Right atrium auricular region (tissue), 2 donors: Measurements from ENCODE around the gene ETV7. TPM values are rescaled to one million over a fixed set of nuclear protein-coding genes. Genes with fewer than 3 reads are reported as not detected.
A peak's percentile ranks its signal among the peaks of the same experiment; 100 is the strongest.

Experiments
- DNase-seq: peaks from one replicate; pipeline ENCODE4 v3.0.0-alpha.2; 2019; ENCODE audit warnings: low spot score
- H3K27ac ChIP-seq, 2 donors: fragments of 200-600 bp; sonication (generic); 1 replicate in 1 of 2; 2 replicates in 1 of 2; pipeline ENCODE4 v1.5.1; 2016 to 2019
- H3K27me3 ChIP-seq, 2 donors: fragments of 200-600 bp; sonication (generic); one replicate each; pipeline versions ENCODE4 v1.5.1 to v1.6.0; 2017 to 2019
- H3K36me3 ChIP-seq: fragments of 200-600 bp; sonication (generic); one replicate; pipeline ENCODE4 v1.5.1; 2016
- H3K4me1 ChIP-seq, 2 donors: fragments of 200-600 bp; sonication (generic); one replicate each; pipeline versions ENCODE4 v1.5.1 to v1.6.0; 2017 to 2019
- H3K4me3 ChIP-seq, 2 donors: fragments of 200-600 bp; sonication (generic); 1 replicate in 1 of 2; 2 replicates in 1 of 2; pipeline ENCODE4 v1.5.1; 2017 to 2019; ENCODE audit warnings: mild to moderate bottlenecking in 1 of 2, moderate library complexity in 1 of 2
- H3K9me3 ChIP-seq, 2 donors: fragments of 200-600 bp; sonication (generic); one replicate each; pipeline ENCODE4 v1.5.1; 2019
- total RNA-seq, 2 donors: library from RNA; depleted of rRNA; stranded (reverse); fragments of >200 nt; gene quantifications; one replicate each; pipeline ENCODE4 v1.1.0, GENCODE V29; 2016
- TF ChIP-seq, protein P1 (sequence below), 2 donors: fragments of 200-600 bp; sonication (generic); IDR thresholded peaks; one replicate each; pipeline ENCODE4 v1.5.1; 2019; ENCODE audit warnings: antibody characterized with exemption in 2 of 2

Gene ETV7
- total RNA-seq: under 1 TPM; 0.33 to 0.43 TPM

GRCh38 chr6:36387440-36388303 lies at the start of gene ETV7:
ETV7 (minus strand) TSS chr6:36387669; CDS start chr6:36387541, 128 bp downstream.
- no peak for DNase-seq
- Histone ChIP-seq H3K9me3 (no peaks in the 10 kb centered on the region), H3K4me1 (peaks cover 0 to 24% of the 10 kb centered on the region in 2 donors), H3K27me3 (no peaks in the 10 kb centered on the region), H3K36me3 (no peaks in the 10 kb centered on the region), H3K4me3 (peak within 1 kb of the TSS; percentile 41 to 57), H3K27ac (peak within 1 kb of the TSS in 1 of 2 donors; percentile 35)
- TF ChIP-seq, protein P1, sequence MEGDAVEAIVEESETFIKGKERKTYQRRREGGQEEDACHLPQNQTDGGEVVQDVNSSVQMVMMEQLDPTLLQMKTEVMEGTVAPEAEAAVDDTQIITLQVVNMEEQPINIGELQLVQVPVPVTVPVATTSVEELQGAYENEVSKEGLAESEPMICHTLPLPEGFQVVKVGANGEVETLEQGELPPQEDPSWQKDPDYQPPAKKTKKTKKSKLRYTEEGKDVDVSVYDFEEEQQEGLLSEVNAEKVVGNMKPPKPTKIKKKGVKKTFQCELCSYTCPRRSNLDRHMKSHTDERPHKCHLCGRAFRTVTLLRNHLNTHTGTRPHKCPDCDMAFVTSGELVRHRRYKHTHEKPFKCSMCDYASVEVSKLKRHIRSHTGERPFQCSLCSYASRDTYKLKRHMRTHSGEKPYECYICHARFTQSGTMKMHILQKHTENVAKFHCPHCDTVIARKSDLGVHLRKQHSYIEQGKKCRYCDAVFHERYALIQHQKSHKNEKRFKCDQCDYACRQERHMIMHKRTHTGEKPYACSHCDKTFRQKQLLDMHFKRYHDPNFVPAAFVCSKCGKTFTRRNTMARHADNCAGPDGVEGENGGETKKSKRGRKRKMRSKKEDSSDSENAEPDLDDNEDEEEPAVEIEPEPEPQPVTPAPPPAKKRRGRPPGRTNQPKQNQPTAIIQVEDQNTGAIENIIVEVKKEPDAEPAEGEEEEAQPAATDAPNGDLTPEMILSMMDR (IDR thresholded peaks at IDR 0.05): no peak

DNA sequence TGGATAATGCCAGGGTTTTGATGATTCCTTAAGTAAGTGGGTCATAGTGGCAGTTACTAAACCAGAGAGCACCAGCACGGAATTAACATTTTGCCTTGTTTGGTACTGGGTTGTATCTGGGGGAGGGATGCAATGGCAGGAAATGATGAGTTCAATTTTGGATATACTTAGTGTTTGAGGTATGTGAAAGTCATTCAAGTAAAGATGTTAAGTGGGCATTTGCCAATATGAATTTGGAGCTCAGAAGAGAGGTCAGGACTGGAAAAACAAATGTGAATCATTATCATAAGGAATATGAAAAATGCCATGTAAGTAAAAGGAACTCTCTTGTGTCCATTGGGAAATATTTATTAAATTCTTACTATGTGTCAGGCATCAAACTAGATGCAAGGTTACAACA lies 49.0 kb upstream of the ETV7 start:
- TF ChIP-seq, protein P1 (IDR thresholded peaks at IDR 0.05): no peak
- peaks cover 0 to 5% of the 10 kb centered on the region in 2 donors for H3K4me1 ChIP-seq
- H3K36me3 ChIP-seq: no peaks in the 10 kb centered on the region
- H3K4me3 ChIP-seq: no peak overlapping the region
- H3K27ac ChIP-seq: no peak overlapping the region
- no peak for DNase-seq
- H3K27me3 ChIP-seq: no peaks in the 10 kb centered on the region
- H3K9me3 ChIP-seq: no peaks in the 10 kb centered on the region

DNA sequence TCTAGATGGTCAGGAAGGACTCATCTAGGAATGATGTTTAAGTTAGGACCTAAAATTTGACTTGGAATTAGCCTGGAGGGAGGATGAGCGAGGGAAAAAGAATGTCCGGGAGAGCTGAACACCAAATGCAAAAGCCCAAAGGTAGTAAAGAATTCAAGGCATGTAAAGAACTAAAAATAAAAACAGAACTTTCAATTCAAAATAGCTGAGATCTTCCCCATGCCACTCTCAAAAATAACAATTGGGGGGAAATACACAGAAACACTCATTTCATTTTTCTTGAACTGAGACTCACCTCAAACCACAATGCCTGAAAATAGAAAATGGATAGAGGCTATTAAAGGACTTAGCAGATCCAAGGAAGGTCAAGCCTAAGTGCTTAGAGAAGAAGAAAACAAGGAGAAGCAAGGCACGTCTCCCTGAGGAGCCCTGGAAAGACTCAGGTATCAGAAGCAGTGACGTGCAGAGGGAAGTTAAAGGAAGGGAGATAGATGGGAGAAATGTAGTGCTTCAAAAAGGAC lies 44.7 kb upstream of the ETV7 start:
- DNase-seq: no peak
- no peaks in the 10 kb centered on the region for H3K4me1 ChIP-seq
- H3K4me3 ChIP-seq: no peak overlapping the region
- H3K27me3 ChIP-seq: no peaks in the 10 kb centered on the region
- H3K36me3 ChIP-seq: no peaks in the 10 kb centered on the region
- no peak overlapping the region for H3K27ac ChIP-seq
- H3K9me3 ChIP-seq: no peaks in the 10 kb centered on the region
- TF ChIP-seq, protein P1 (IDR thresholded peaks at IDR 0.05): no peak

GRCh38 chr6:36431197-36431596 lies 43.7 kb upstream of the ETV7 start:
- Histone ChIP-seq H3K27me3 (no peaks in the 10 kb centered on the region), H3K36me3 (no peaks in the 10 kb centered on the region), H3K4me1 (no peaks in the 10 kb centered on the region), H3K27ac (no peak overlapping the region), H3K4me3 (no peak overlapping the region), H3K9me3 (no peaks in the 10 kb centered on the region)
- no peak for DNase-seq
- TF ChIP-seq, protein P1 (IDR thresholded peaks at IDR 0.05): no peak

- Histone ChIP-seq H3K36me3 (no peaks in the 10 kb centered on the region), H3K27ac (no peak overlapping the region), H3K9me3 (no peaks in the 10 kb centered on the region), H3K27me3 (no peaks in the 10 kb centered on the region), H3K4me3 (no peak overlapping the region), H3K4me1 (no peaks in the 10 kb centered on the region)
- no peak for DNase-seq
- TF ChIP-seq, protein P1 (IDR thresholded peaks at IDR 0.05): no peak
Observed at GRCh38 chr6:36430351-36430750, 42.9 kb upstream of the ETV7 start.
